ENCODE measurements around the gene DNTT. TPM values are rescaled to one million over a fixed set of nuclear protein-coding genes. Genes with fewer than 3 reads are reported as not detected.

Gene DNTT
- polyA plus RNA-seq, 1 donor, result 0.04 TPM

DNA sequence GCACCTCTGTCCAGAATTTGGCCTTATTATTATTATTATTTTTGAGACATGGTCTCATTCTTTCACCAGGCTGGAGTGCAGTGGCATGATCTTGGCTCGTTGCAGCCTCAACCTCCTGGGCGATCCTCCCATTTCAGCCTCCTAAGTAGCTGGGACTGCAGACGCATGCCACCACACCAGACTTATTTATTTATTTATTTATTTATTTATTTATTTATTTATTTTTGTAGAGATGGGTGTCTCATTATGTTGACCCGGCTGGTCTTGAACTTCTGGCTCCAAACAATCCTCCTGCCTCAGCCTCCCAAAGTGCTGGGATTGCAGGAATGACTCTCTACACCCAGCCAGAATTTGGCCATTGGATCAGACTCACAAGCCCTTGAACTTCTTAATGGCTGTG is 39.3 kb upstream of the DNTT start:
- Histone ChIP-seq H3K36me3 (ENCODE audit: control insufficient read depth, insufficient read depth, low read length) (peaks cover 17% of the 10 kb centered on the region), H3K27me3 (ENCODE audit: control insufficient read depth, insufficient read depth, low read length) (no peaks in the 10 kb centered on the region), H3K4me1 (ENCODE audit: control insufficient read depth, insufficient read depth, low read length) (peaks cover 60% of the 10 kb centered on the region), H3K4me3 (ENCODE audit: low read length) (no peak overlapping the region), H3K9me3 (ENCODE audit: control insufficient read depth, low read depth, low read length) (no peaks in the 10 kb centered on the region), H3K27ac (ENCODE audit: low read length) (no peak overlapping the region)
- no CpG with 5 or more reads among the region's 4 CpGs for WGBS (ENCODE audit: insufficient coverage, low lambda C conversion rate)
- DNase-seq, result no peak

DNA sequence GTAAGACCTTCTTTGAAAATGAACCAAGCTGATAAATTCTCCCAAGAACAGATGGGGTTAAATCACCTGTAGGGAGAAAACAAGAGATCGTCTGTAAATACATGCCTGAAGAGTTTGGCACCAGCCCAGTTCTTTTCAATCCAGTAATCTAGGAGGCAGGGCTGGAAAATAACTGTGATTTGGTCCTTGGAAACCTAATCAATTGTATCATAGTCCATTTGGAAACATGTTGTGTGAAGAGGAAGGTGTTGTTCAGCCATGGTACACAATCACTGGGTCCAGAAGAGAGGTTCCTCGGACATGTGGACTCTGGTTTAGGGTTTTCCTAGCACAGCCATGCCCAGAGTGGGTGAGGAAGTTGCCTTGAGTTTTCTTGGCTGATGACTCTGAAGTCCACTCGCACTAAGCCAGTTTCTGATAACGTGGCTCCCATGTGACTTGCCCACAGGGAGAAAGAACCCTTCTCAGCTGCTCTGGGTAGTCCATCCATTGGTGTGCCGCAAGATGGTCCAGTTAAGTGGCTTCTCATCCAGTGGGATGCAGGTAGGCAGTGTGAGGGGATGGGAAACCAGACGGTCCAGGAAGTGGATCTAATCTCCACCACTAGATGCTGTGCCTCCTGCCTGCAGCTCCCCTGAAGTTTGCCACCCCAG is 38.0 kb upstream of the DNTT start:
- no peak for DNase-seq
- Histone ChIP-seq H3K36me3 (ENCODE audit: control insufficient read depth, insufficient read depth, low read length) (peaks cover 17% of the 10 kb centered on the region), H3K9me3 (ENCODE audit: control insufficient read depth, low read depth, low read length) (no peaks in the 10 kb centered on the region), H3K27ac (ENCODE audit: low read length) (no peak overlapping the region), H3K4me3 (ENCODE audit: low read length) (no peak overlapping the region), H3K27me3 (ENCODE audit: control insufficient read depth, insufficient read depth, low read length) (no peaks in the 10 kb centered on the region), H3K4me1 (ENCODE audit: control insufficient read depth, insufficient read depth, low read length) (peaks cover 52% of the 10 kb centered on the region)
- WGBS (ENCODE audit: insufficient coverage, low lambda C conversion rate), result no CpG with 5 or more reads among the region's 6 CpGs

DNA sequence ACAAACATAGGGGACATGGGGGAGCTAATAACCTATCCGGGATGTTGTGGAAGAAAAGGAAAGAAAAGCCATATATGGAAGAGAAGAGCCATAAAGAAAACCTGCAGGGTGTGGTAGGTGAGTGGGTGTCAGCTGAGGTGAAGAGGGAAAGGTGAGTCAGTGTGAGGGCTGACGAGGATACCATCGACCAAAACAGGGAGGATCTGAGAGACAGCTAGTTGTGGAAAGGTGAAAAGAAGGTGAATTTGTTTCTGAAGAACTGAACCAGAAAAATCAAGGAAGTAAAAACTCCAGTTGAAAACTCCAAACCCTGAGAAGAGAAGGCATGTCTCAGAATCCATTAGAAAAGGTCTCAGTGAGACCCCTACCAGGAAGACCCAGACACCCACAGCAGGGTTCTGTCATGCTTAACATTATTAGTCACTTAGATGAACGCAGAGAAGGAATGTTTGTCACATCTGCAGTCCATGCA is 37.0 kb upstream of the DNTT start:
- Histone ChIP-seq H3K4me3 (ENCODE audit: low read length) (no peak overlapping the region), H3K36me3 (ENCODE audit: control insufficient read depth, insufficient read depth, low read length) (peaks cover 17% of the 10 kb centered on the region), H3K4me1 (ENCODE audit: control insufficient read depth, insufficient read depth, low read length) (peaks cover 52% of the 10 kb centered on the region), H3K9me3 (ENCODE audit: control insufficient read depth, low read depth, low read length) (no peaks in the 10 kb centered on the region), H3K27me3 (ENCODE audit: control insufficient read depth, insufficient read depth, low read length) (no peaks in the 10 kb centered on the region), H3K27ac (ENCODE audit: low read length) (peak overlapping the region; percentile 25)
- DNase-seq, result peak in 1 of 2 donors; percentile 62
- 57% methylated on average over 3 of the region's 4 CpGs for WGBS (ENCODE audit: insufficient coverage, low lambda C conversion rate)

DNA sequence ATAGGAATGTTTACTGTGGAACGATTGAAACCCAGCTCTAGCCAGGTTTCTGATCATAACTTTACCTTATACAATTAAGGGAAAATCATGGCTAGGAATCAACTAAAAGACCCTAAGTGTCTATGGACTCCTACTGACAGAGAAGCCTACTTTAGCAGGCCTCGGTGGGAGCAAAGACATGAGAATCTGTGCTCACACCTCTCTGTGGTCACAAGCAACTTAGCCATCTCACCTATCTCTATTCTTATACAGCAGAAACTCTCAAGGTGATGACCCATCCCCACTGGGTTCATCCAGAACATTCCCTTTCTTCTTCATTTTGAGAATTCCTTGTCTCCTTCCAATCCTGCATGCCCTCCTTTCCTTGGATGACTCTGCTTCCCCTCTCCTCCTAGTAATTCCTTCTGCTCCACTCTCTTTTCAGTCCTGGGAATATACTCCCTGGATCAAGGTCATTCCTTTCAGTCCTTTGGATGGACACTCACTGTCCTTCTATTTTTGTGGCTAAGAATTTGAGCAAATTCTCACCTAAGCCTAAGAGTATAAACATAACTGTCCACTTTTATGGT is 35.8 kb upstream of the DNTT start:
- peak overlapping the region; percentile 95 for H3K27ac ChIP-seq (ENCODE audit: low read length)
- H3K4me1 ChIP-seq (ENCODE audit: control insufficient read depth, insufficient read depth, low read length), result peaks cover 53% of the 10 kb centered on the region
- H3K27me3 ChIP-seq (ENCODE audit: control insufficient read depth, insufficient read depth, low read length), result no peaks in the 10 kb centered on the region
- peaks cover 17% of the 10 kb centered on the region for H3K36me3 ChIP-seq (ENCODE audit: control insufficient read depth, insufficient read depth, low read length)
- no peak for DNase-seq
- WGBS (ENCODE audit: insufficient coverage, low lambda C conversion rate), result no CpG with 5 or more reads among the region's 2 CpGs
- peaks cover 3% of the 10 kb centered on the region for H3K9me3 ChIP-seq (ENCODE audit: control insufficient read depth, low read depth, low read length)
- no peak overlapping the region for H3K4me3 ChIP-seq (ENCODE audit: low read length)

DNA sequence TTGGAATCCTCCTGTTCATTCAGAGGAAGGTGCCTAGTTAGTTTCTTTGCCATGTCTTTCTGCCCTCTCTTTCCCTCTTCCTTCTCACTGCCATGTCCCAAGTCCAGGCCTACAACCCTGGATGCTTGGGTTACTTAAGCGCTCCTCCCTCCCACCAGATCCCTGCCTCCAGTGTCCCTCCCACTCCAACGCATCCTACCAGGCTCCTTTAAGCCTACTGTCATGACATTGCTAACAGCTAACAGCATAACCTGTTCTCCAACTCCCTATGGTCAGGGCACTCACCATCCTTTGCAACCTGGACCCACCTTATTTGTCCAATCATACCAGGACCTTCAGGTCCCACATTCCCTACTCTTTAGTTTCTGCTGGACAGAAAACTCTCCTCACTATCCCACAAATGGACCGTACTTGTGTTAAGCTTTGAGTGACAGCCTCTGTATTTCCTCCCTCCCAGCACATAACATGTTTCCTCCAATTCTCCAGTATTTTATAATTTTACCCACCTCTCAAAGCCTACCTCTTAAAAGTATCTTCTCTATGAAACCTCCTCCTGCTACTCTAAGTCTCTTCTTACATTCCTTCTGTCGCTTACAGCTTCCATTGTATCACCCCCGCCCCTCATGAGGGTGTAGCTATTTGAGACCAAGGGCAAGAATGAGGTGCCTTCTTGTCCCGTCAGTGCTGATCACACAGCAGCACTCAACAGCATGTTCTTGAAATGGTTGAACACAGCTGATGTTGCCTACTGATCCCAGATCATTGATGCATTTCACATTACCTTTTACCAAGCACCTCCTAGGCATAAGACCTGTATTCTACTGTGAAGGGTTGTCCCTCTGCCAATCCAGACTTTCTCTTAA is 34.6 kb upstream of the DNTT start:
- peak; percentile 35 to 51 for DNase-seq
- peaks cover 47% of the 10 kb centered on the region for H3K4me1 ChIP-seq (ENCODE audit: control insufficient read depth, insufficient read depth, low read length)
- H3K4me3 ChIP-seq (ENCODE audit: low read length), result peak overlapping the region; percentile 60
- no peaks in the 10 kb centered on the region for H3K27me3 ChIP-seq (ENCODE audit: control insufficient read depth, insufficient read depth, low read length)
- WGBS (ENCODE audit: insufficient coverage, low lambda C conversion rate), result 88% methylated on average over 1 of the region's 6 CpGs
- peaks cover 3% of the 10 kb centered on the region for H3K9me3 ChIP-seq (ENCODE audit: control insufficient read depth, low read depth, low read length)
- peaks cover 12% of the 10 kb centered on the region for H3K36me3 ChIP-seq (ENCODE audit: control insufficient read depth, insufficient read depth, low read length)
- H3K27ac ChIP-seq (ENCODE audit: low read length), result peak overlapping the region; percentile 95

DNA sequence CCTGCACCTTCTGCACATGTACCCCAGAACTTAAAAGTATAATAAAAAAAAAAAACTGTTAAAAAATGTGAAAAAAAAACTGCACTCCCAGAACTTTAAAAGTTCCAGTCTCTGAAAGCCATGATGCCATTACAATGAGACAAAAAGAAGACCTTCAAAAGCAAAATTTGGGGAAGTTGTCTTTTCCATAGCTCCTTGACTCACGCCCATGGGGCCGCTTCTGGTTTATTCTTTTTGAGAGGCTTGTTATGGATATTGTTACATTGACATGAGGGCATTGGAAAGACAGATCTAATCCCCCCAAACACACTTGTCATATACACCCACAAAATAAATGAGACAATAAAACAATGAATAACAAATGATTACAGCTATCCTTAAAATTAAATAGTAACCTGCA is 33.7 kb upstream of the DNTT start:
- H3K4me1 ChIP-seq (ENCODE audit: control insufficient read depth, insufficient read depth, low read length), result peaks cover 47% of the 10 kb centered on the region
- WGBS (ENCODE audit: insufficient coverage, low lambda C conversion rate), result no CpG with 5 or more reads among the region's 2 CpGs
- peaks cover 12% of the 10 kb centered on the region for H3K36me3 ChIP-seq (ENCODE audit: control insufficient read depth, insufficient read depth, low read length)
- H3K9me3 ChIP-seq (ENCODE audit: control insufficient read depth, low read depth, low read length), result peaks cover 3% of the 10 kb centered on the region
- peak overlapping the region; percentile 95 for H3K27ac ChIP-seq (ENCODE audit: low read length)
- peak overlapping the region; percentile 60 for H3K4me3 ChIP-seq (ENCODE audit: low read length)
- no peak for DNase-seq
- H3K27me3 ChIP-seq (ENCODE audit: control insufficient read depth, insufficient read depth, low read length), result no peaks in the 10 kb centered on the region

DNA sequence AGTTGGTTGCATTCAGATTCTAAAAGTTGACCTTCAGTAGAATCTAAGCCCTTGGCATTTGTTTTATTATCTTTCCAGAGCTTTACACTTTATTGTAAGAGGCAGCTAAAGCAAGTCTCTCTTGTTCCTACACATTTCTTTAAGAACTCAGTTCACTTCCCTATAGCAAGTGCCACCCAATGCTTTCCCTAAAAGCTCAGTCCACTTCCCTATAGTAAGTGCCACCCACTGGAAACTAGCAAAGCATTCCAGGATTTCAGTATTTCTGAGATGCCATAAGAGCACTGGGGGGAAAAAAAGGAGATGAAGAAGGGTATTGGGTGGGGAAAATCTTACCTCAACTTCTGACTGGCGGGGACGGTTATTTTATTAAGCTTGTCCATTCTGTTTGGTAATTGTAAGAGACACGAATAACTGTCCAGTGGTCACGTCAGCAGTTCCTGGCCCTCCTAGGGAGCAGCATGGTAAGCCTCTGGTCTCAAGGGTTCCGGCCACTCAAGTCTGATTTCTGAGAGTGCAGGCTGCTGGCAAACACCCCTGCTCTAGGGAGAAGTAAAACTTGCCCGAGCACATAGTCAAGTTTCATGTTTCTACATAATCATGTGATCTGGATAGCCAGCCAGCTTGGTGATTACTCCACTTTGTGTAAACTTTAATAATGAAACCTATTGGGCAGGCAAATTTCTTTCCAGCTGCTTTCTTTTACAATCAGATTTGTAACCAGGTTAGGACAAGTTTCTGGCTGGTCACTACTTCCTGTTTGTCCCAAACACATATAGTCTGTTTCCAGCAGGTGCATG is 33.0 kb upstream of the DNTT start, which contains the start of gene BLNK:
Gene BLNK (minus strand): TSS at position 554 of the 800 bp plus-strand sequence. CDS start 171 bp downstream, at position 383.
- WGBS (ENCODE audit: insufficient coverage, low lambda C conversion rate), result no CpG with 5 or more reads among the region's 6 CpGs
- peak; percentile 69 to 88 for DNase-seq
- H3K27ac ChIP-seq (ENCODE audit: low read length), result peak within 1 kb of the TSS; percentile 95
- H3K9me3 ChIP-seq (ENCODE audit: control insufficient read depth, low read depth, low read length), result peaks cover 3% of the 10 kb centered on the region
- peaks cover 6% of the 10 kb centered on the region for H3K36me3 ChIP-seq (ENCODE audit: control insufficient read depth, insufficient read depth, low read length)
- H3K27me3 ChIP-seq (ENCODE audit: control insufficient read depth, insufficient read depth, low read length), result no peaks in the 10 kb centered on the region
- H3K4me1 ChIP-seq (ENCODE audit: control insufficient read depth, insufficient read depth, low read length), result peaks cover 53% of the 10 kb centered on the region
- H3K4me3 ChIP-seq (ENCODE audit: low read length), result peak within 1 kb of the TSS; percentile 60

DNA sequence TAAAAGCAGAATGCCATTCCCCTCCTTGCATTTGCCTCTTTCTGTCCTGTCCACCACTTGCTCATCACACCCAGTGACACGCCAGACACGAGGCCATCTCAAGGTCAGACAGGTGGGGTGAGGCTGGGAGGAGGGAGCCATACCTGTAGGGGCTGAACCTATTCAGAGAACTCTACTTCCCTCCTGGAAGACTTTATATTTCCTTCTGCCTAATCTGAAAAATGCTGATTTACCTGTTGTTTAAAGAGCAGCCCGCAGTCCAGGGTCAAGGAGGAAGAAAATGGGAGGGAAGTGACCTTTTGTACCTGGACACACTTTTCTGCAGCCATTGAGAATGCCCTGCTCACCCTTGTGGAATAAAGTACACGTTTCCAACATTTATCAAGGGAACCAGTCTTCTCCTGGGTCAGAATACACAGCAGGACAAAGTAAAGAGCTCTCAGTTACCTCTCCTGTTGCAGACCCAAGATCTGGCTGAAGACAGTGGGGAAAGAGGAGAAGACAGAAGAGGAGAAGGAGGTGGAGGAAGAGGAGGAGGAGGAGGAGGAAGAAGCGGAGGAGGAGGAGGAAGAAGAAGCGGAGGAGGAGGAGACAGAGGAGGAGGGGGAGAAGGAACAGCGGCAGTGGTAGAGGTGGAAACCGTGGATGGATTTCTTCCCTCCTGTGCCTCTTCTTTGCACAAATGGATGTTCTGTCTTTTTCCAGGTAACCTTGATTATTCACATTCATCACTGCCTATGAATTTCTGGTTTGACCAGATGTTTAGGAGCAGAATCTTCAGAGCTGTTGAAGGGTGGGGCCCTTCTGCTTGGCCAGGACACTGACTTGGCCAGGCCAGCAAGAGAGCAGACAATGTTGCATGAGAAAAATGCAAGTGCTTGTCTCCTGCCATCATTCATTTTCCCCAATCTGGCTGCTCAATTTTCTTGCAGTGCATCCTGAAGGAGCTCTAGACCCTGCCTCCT is 31.6 kb upstream of the DNTT start:
- DNase-seq, result peak in 1 of 2 donors; percentile 65
- 94% methylated on average over 2 of the region's 8 CpGs for WGBS (ENCODE audit: insufficient coverage, low lambda C conversion rate)
- peak overlapping the region; percentile 95 for H3K27ac ChIP-seq (ENCODE audit: low read length)
- no peak overlapping the region for H3K4me3 ChIP-seq (ENCODE audit: low read length)
- H3K36me3 ChIP-seq (ENCODE audit: control insufficient read depth, insufficient read depth, low read length), result no peaks in the 10 kb centered on the region
- peaks cover 3% of the 10 kb centered on the region for H3K9me3 ChIP-seq (ENCODE audit: control insufficient read depth, low read depth, low read length)
- no peaks in the 10 kb centered on the region for H3K27me3 ChIP-seq (ENCODE audit: control insufficient read depth, insufficient read depth, low read length)
- H3K4me1 ChIP-seq (ENCODE audit: control insufficient read depth, insufficient read depth, low read length), result peaks cover 43% of the 10 kb centered on the region

DNA sequence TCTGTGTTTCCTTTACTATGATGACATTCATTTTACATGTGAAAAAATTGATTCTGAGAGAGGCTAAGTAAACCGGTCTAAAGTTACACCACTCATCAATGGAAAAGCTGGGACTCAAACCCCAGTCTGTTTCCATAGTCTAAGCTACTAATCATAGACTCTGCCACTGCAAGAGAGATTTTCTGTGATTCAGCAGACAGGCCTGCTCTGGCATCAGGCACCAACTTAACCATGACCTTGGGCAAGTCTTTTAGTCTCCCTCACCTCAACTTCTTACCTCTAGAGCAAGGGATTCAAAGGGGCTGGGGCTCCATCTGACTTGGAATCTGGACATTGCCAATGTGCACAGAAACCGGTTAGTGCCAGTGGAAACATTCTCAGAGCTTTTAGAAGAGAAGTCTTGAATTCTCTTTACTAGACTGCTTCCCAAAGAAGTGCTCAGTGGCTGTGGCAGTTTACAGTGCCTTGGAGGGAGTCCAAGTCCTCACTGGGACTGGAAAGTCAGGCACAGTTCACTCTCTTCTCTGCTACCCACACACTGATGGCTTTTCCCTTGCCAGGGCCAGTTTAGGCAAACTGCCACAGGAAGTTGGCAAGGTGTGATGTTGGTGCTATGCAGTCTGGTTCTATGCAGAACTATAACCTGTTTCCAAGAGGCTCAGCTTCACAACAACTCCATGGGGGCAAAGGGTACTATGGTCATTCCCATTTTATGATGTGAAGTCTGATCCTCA is 28.4 kb upstream of the DNTT start:
- DNase-seq, result peak in 1 of 2 donors; percentile 33
- WGBS (ENCODE audit: insufficient coverage, low lambda C conversion rate), result no CpG with 5 or more reads among the region's 2 CpGs
- H3K4me3 ChIP-seq (ENCODE audit: low read length), result no peak overlapping the region
- H3K36me3 ChIP-seq (ENCODE audit: control insufficient read depth, insufficient read depth, low read length), result no peaks in the 10 kb centered on the region
- H3K9me3 ChIP-seq (ENCODE audit: control insufficient read depth, low read depth, low read length), result peaks cover 3% of the 10 kb centered on the region
- no peaks in the 10 kb centered on the region for H3K27me3 ChIP-seq (ENCODE audit: control insufficient read depth, insufficient read depth, low read length)
- peaks cover 26% of the 10 kb centered on the region for H3K4me1 ChIP-seq (ENCODE audit: control insufficient read depth, insufficient read depth, low read length)
- no peak overlapping the region for H3K27ac ChIP-seq (ENCODE audit: low read length)

Data from large intestine (tissue), 3 donors.